HG03103 (cell line): ENCODE results near the gene ZNF665.
"Not testable (repeated sequence)": the region's sequence is repeated elsewhere in the genome, so short reads cannot be mapped to it uniquely, and the experiment has no call there.

Experiments used
- ATAC-seq: cut with Tn5 transposase; IDR thresholded peaks from one replicate; pipeline ENCODE4 v1.9.1; 2021; ENCODE audit warnings: low read depth; ENCODE audit not compliant: unreplicated experiment

The ZNF665 gene

GRCh38 chr19:53158119-53158656 is 35.0 kb downstream of the ZNF665 start:
- ATAC-seq = no peak

GRCh38 chr19:53157626-53158025 is 35.5 kb downstream of the ZNF665 start:
- ATAC-seq = no peak

GRCh38 chr19:53156850-53157249 is 36.3 kb downstream of the ZNF665 start:
- no peak for ATAC-seq

- ATAC-seq = no peak
Measured at GRCh38 chr19:53147645-53148044, 45.5 kb downstream of the ZNF665 start.

GRCh38 chr19:53140351-53140750 is 52.8 kb downstream of the ZNF665 start:
- ATAC-seq = no peak

GRCh38 chr19:53136432-53136831 is 56.7 kb downstream of the ZNF665 start:
- ATAC-seq = no peak

- ATAC-seq = no peak
Measured at GRCh38 chr19:53132141-53132991, 60.8 kb downstream of the ZNF665 start, which contains the start of gene ZNF415. ZNF415 (minus strand) TSS chr19:53132910; CDS start chr19:53122676, 10,234 bp downstream.

GRCh38 chr19:53131727-53132126 is 61.4 kb downstream of the ZNF665 start:
- no peak for ATAC-seq

- ATAC-seq = no peak
Measured at GRCh38 chr19:53131085-53131590, 62.0 kb downstream of the ZNF665 start.

- no peak for ATAC-seq
Measured at GRCh38 chr19:53130506-53130905, 62.7 kb downstream of the ZNF665 start.

GRCh38 chr19:53126733-53127526 is 66.2 kb downstream of the ZNF665 start:
- not testable (repeated sequence) for ATAC-seq

- ATAC-seq = no peak
Measured at GRCh38 chr19:53123400-53123799, 69.8 kb downstream of the ZNF665 start.
